ENCODE results near the gene HIRA. TPM values are rescaled to one million over a fixed set of nuclear protein-coding genes. Genes with fewer than 3 reads are reported as not detected.

The HIRA gene
- total and polyA plus RNA-seq, 9 of the 15 experiments (the other 6 are each of a cell fraction or from before 2014, with no cell fraction given), result 0.96 to 132 (median 58.4) TPM

DNA sequence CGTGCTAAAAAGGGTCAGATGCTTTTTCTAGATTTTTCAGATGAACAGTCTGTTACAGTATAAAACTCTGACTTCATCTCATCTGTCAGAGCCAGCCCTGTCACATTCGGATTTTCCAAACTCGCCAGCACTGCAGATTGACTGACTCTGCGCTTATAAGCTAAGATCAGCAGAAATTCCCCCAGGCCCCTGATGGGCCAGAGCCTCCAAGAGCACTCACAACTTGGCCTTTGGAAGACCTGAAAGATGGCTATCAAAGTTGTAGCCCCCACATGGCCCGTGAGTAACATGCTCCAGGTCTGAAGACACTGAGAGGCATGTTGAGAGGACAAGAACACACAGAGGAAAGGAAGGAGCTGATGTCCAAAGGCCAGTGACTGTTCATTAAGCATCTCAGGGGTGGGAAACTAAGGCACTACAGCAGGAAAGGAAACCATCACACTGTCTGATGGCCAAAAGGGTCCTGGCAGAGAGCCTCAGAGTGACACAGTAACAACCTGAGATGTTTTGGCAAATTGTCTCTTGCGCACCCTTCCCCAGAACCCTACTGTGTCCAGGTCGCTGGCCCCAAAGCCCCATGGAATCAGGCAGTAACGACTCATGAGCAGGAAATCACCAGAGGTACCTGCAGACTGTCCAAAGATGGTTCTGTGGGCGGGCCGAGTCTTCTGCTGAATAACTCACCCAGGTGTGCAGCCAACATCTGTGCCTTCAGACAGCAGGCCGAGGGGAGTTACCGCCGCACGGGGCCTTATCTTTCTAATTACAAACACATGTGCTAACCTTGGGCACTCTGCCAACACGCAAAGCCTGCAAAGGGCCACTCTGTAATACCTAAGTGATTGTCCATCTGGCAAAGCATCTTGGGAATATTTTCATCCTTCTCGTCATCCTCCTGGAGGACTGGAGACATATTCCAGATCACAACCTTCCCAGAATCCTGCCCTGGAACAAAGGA is 23.6 kb downstream of the HIRA start (continued):
- TF ChIP-seq, protein P1, sequence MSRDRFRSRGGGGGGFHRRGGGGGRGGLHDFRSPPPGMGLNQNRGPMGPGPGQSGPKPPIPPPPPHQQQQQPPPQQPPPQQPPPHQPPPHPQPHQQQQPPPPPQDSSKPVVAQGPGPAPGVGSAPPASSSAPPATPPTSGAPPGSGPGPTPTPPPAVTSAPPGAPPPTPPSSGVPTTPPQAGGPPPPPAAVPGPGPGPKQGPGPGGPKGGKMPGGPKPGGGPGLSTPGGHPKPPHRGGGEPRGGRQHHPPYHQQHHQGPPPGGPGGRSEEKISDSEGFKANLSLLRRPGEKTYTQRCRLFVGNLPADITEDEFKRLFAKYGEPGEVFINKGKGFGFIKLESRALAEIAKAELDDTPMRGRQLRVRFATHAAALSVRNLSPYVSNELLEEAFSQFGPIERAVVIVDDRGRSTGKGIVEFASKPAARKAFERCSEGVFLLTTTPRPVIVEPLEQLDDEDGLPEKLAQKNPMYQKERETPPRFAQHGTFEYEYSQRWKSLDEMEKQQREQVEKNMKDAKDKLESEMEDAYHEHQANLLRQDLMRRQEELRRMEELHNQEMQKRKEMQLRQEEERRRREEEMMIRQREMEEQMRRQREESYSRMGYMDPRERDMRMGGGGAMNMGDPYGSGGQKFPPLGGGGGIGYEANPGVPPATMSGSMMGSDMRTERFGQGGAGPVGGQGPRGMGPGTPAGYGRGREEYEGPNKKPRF (IDR thresholded peaks at IDR 0.05; ENCODE audit: low read depth, low read length), result no peak
- TF ChIP-seq, protein P2, sequence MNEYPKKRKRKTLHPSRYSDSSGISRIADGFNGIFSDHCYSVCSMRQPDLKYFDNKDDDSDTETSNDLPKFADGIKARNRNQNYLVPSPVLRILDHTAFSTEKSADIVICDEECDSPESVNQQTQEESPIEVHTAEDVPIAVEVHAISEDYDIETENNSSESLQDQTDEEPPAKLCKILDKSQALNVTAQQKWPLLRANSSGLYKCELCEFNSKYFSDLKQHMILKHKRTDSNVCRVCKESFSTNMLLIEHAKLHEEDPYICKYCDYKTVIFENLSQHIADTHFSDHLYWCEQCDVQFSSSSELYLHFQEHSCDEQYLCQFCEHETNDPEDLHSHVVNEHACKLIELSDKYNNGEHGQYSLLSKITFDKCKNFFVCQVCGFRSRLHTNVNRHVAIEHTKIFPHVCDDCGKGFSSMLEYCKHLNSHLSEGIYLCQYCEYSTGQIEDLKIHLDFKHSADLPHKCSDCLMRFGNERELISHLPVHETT (CRISPR knock-in tag; conservative IDR thresholded peaks at IDR 0.05 in 1 of 2, IDR thresholded peaks at IDR 0.05 in 1 of 2), result peak in 1 of 2 experiments; percentile 85; a peak in 2 of 4 replicates
- no peak; the same call in 1 of the 2 replicates for TF ChIP-seq MYBL2 (IDR thresholded peaks at IDR 0.05; ENCODE audit: low read depth)
- TF ChIP-seq MYBL2 (CRISPR knock-in tag; IDR thresholded peaks at IDR 0.05; ENCODE audit: borderline replicate concordance), result no peak
- no peak for TF ChIP-seq ZNF140 (CRISPR knock-in tag; IDR thresholded peaks at IDR 0.05)
- no peak for TF ChIP-seq FUS (optimal IDR thresholded peaks at IDR 0.05; ENCODE audit: low read depth, low read length)
- 0 out of 2 replicates have a peak, but pooled peaks have one; percentile 27 for TF ChIP-seq ZNF24 (IDR thresholded peaks at IDR 0.05)
- no peak for TF ChIP-seq ZNF184 (CRISPR knock-in tag; IDR thresholded peaks at IDR 0.05)
- no peak for TF ChIP-seq MEF2A (IDR thresholded peaks at IDR 0.05; ENCODE audit: control insufficient read depth, low read depth, low read length)
- TF ChIP-seq SOX6 (IDR thresholded peaks at IDR 0.05), result peak; percentile 94
- no peak for TF ChIP-seq E4F1 (CRISPR knock-in tag; IDR thresholded peaks at IDR 0.05; ENCODE audit: borderline replicate concordance)
- peak; percentile 73 for TF ChIP-seq MEF2D (tag; conservative IDR thresholded peaks at IDR 0.05; ENCODE audit: low read depth)
- TF ChIP-seq NFE2L1 (tag; IDR thresholded peaks at IDR 0.05; ENCODE audit: borderline replicate concordance, low read depth), result no peak
- peak; percentile 47; the same call in 1 of the 2 replicates for TF ChIP-seq NCOA1 (IDR thresholded peaks at IDR 0.05; ENCODE audit: low read depth)
- no peak for TF ChIP-seq DACH1 (IDR thresholded peaks at IDR 0.05; ENCODE audit: partially characterized antibody)
- TF ChIP-seq PCBP2 (IDR thresholded peaks at IDR 0.05; ENCODE audit: low read depth, low read length, poor library complexity, severe bottlenecking), result no peak
- no peak for TF ChIP-seq GTF2E2 (tag; IDR thresholded peaks at IDR 0.05)
- TF ChIP-seq, protein P3, sequence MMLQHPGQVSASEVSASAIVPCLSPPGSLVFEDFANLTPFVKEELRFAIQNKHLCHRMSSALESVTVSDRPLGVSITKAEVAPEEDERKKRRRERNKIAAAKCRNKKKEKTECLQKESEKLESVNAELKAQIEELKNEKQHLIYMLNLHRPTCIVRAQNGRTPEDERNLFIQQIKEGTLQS (IDR thresholded peaks at IDR 0.05), result no peak; the same call in 1 of the 2 replicates
- TF ChIP-seq, protein P3 (CRISPR knock-in tag; conservative IDR thresholded peaks at IDR 0.05), result no peak
- TF ChIP-seq CREM (IDR thresholded peaks at IDR 0.05; ENCODE audit: low read depth), result peak; percentile 50; the same call in 1 of the 2 replicates
